D721Med (cell line): ENCODE measurements around the gene CARD14.

Experiments
- DNase-seq: peaks from one replicate; pipeline ENCODE4 v3.0.0; 2011; ENCODE audit warnings: low spot score; ENCODE audit not compliant: insufficient read length
- FAIRE-seq: peaks from 2 replicates; lab custom pipeline; 2011; peaks lifted over from hg19 to GRCh38; lab: Jason Lieb, UNC
- CTCF ChIP-seq: IDR thresholded peaks from 2 replicates; pipeline ENCODE4 v1.5.1; 2012; ENCODE audit warnings: mild to moderate bottlenecking, control low read depth; ENCODE audit not compliant: insufficient read depth; ENCODE audit errors: missing control alignments

Gene CARD14

GRCh38 chr17:80225230-80225629 is 55.4 kb downstream of the CARD14 start:
- DNase-seq (no peak), FAIRE-seq (no peak)
- no peak for TF ChIP-seq CTCF

- DNase-seq, result no peak
- TF ChIP-seq CTCF, result no peak
- no peak for FAIRE-seq
These were observed 57.3 kb downstream of the CARD14 start for GRCh38 chr17:80227156-80227555.

GRCh38 chr17:80227666-80228065 is 57.8 kb downstream of the CARD14 start:
- no peak for TF ChIP-seq CTCF
- no peak for FAIRE-seq
- no peak for DNase-seq

- no peak for FAIRE-seq
- TF ChIP-seq CTCF, result no peak
- DNase-seq, result no peak
These were observed 58.6 kb downstream of the CARD14 start for GRCh38 chr17:80228477-80228876.

GRCh38 chr17:80229011-80229410 is 59.2 kb downstream of the CARD14 start:
- no peak for TF ChIP-seq CTCF
- no peak for FAIRE-seq

GRCh38 chr17:80232438-80232837 is 62.6 kb downstream of the CARD14 start:
- DNase-seq (no peak), FAIRE-seq (no peak)
- no peak for TF ChIP-seq CTCF

More at GRCh38 chr17:80229011-80229410, 59.2 kb downstream of the CARD14 start:
- no peak for DNase-seq

- no peak for TF ChIP-seq CTCF
- DNase-seq (no peak), FAIRE-seq (no peak)
These were observed 63.4 kb downstream of the CARD14 start for GRCh38 chr17:80233202-80233601.
